Naive thymus-derived CD4-positive, alpha-beta T cell (primary cell): ENCODE results near the gene AP1G2. TPM values are rescaled to one million over a fixed set of nuclear protein-coding genes. Genes with fewer than 3 reads are reported as not detected.

Source experiments
- ATAC-seq: fragments of 150-1000 bp; cut with Tn5 transposase; 2 replicates; pipeline ENCODE4 v1.10.0; 2021; ENCODE audit warnings: mild to moderate bottlenecking, moderate library complexity
- CTCF ChIA-PET: fragments of 350-600 bp; sonication (Branson Sonifier 250); formaldehyde crosslinking; loops from one replicate; lab custom pipeline; 2021; ENCODE audit warnings: antibody characterized with exemption; lab: Charles Lee
- POLR2A ChIA-PET: fragments of 350-600 bp; sonication (Branson Sonifier 250); formaldehyde crosslinking; loops from one replicate; lab custom pipeline; 2021; ENCODE audit warnings: antibody characterized with exemption, inconsistent platforms; lab: Charles Lee
- DNase-seq, 9 donors: peaks; one replicate each; pipeline versions ENCODE4 v3.0.0 to v3.0.0-alpha.2; 2020 to 2022; ENCODE audit warnings: mixed read lengths in 1 of 9
- H3K27ac ChIP-seq: one replicate; pipeline ENCODE4 v1.7.0; 2013; ENCODE audit warnings: mild to moderate bottlenecking, low read depth, low read length, moderate library complexity
- H3K27me3 ChIP-seq, 2 donors: one replicate each; pipeline ENCODE4 v1.7.0; 2013; ENCODE audit warnings: low read length in 2 of 2, mild to moderate bottlenecking in 2 of 2, moderate library complexity in 2 of 2; ENCODE audit not compliant: control insufficient read depth in 2 of 2, insufficient read depth in 2 of 2
- H3K36me3 ChIP-seq, 3 experiments: 1 replicate in 2 of 3; 2 replicates in 1 of 3; pipeline ENCODE4 v1.7.0; 2013; ENCODE audit warnings: low read length in 3 of 3, mild to moderate bottlenecking in 3 of 3, moderate library complexity in 1 of 3; ENCODE audit not compliant: insufficient read depth in 3 of 3, control insufficient read depth in 2 of 3
- H3K4me1 ChIP-seq, 2 donors: one replicate each; pipeline ENCODE4 v1.7.0; 2013; ENCODE audit warnings: low read length in 2 of 2, mild to moderate bottlenecking in 2 of 2, moderate library complexity in 1 of 2; ENCODE audit not compliant: control insufficient read depth in 2 of 2, insufficient read depth in 2 of 2
- H3K4me3 ChIP-seq: 2 replicates; pipeline ENCODE4 v1.7.0; 2013; ENCODE audit warnings: mild to moderate bottlenecking, low read length
- H3K9me3 ChIP-seq, 3 experiments: 1 replicate in 2 of 3; 2 replicates in 1 of 3; pipeline ENCODE4 v1.7.0; 2013; ENCODE audit warnings: low read length in 3 of 3; ENCODE audit not compliant: control insufficient read depth in 2 of 3
- H3K27ac Mint-ChIP-seq, 9 donors: one replicate each; pipeline ENCODE4 v1.8.0; 2020 to 2022; ENCODE audit warnings: mixed read lengths in 9 of 9, mild to moderate bottlenecking in 8 of 9, moderate library complexity in 5 of 9, inconsistent platforms in 2 of 9
- H3K27me3 Mint-ChIP-seq, 5 donors: one replicate each; pipeline ENCODE4 v1.8.0; 2021 to 2022; ENCODE audit warnings: mixed read lengths in 5 of 5, mild to moderate bottlenecking in 1 of 5
- H3K36me3 Mint-ChIP-seq, 5 donors: one replicate each; pipeline ENCODE4 v1.8.0; 2020 to 2022; ENCODE audit warnings: mixed read lengths in 5 of 5, mild to moderate bottlenecking in 3 of 5, inconsistent platforms in 1 of 5
- H3K4me1 Mint-ChIP-seq, 7 donors: one replicate each; pipeline ENCODE4 v1.8.0; 2020 to 2022; ENCODE audit warnings: mixed read lengths in 7 of 7, mild to moderate bottlenecking in 3 of 7, inconsistent platforms in 1 of 7
- H3K4me3 Mint-ChIP-seq, 10 donors: one replicate each; pipeline ENCODE4 v1.8.0; 2020 to 2022; ENCODE audit warnings: mild to moderate bottlenecking in 10 of 10, mixed read lengths in 10 of 10, moderate library complexity in 6 of 10, inconsistent platforms in 2 of 10
- H3K9me3 Mint-ChIP-seq, 11 donors: one replicate each; pipeline ENCODE4 v1.8.0; 2020 to 2022; ENCODE audit warnings: mixed read lengths in 11 of 11, mild to moderate bottlenecking in 4 of 11, inconsistent platforms in 1 of 11, moderate library complexity in 1 of 11
- intact Hi-C, 2 donors: fragments of 100-400 bp; cut with micrococcal nuclease; formaldehyde crosslinking; loops; one replicate each; pipeline ENCODE4 v1.15.1; 2023
- polyA plus RNA-seq, 2 donors: library from polyadenylated mRNA; unstranded; fragments of 300-500 nt; fragmentation: Illumina TruSeq; gene quantifications; one replicate each; pipeline ENCODE4 v1.2.3, GENCODE V29; 2021
- total RNA-seq, 6 experiments: library from RNA in 5 of 6; stranded (reverse) in 5 of 6; gene quantifications; 1 replicate in 5 of 6; 2 replicates in 1 of 6; pipeline ENCODE4 v1.2.3 and lab custom pipeline; 2021 to 2026

AP1G2 gene
- total and polyA plus RNA-seq, 7 experiments from 2014 or later, result 66.4 to 548 (median 270) TPM

DNA sequence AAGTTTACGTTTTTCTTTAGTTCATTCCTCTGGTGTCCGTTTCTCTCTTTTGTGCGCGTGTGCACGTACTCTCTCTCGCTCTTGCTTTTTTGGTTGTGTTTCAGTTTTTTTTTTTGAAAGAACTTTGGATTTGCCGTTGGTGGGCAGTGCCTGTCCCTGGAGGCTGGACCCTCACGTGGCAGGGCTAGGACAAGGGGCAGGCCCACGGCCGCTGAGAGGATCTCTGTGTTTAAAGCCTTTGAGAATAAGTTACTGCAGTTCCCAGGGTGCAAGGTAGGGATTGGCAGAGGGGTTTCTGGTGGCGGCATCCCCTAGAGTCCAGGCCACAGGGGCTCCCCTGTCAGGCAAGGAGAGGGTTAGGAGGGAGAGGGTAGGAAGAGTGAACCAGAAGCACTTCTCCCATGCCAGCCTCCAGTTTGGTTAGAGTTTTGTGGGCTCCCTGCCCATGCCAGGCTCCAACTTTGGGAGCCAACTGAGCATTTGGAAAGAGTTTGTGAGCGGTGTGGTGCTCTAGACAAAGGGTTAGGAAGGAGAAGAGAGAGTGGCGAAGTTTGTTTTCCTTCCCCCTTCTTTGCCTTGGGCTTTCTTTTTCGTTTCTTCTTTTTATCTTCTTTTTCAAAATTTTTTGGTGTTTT, 46.6 kb downstream of the AP1G2 start:
- no peak overlapping the region for H3K27ac ChIP-seq
- Mint-ChIP-seq H3K27me3 (no peaks in the 10 kb centered on the region), H3K9me3 (no peaks in the 10 kb centered on the region), H3K4me1 (peaks cover 0 to 2% (median 0%) of the 10 kb centered on the region in 7 donors), H3K36me3 (no peaks in the 10 kb centered on the region), H3K27ac (peak overlapping the region in 1 of 9 donors; percentile 20), H3K4me3 (no peak overlapping the region)
- H3K4me3 ChIP-seq, result no peak overlapping the region
- POLR2A ChIA-PET, result no interaction called here
- H3K4me1 ChIP-seq, result no peaks in the 10 kb centered on the region
- DNase-seq (no peak), ATAC-seq (no peak)
- intact Hi-C loops, result no loop called here
- no peaks in the 10 kb centered on the region for H3K27me3 ChIP-seq
- H3K9me3 ChIP-seq, result no peaks in the 10 kb centered on the region
- CTCF ChIA-PET, result no interaction called here
- H3K36me3 ChIP-seq, result no peaks in the 10 kb centered on the region

DNA sequence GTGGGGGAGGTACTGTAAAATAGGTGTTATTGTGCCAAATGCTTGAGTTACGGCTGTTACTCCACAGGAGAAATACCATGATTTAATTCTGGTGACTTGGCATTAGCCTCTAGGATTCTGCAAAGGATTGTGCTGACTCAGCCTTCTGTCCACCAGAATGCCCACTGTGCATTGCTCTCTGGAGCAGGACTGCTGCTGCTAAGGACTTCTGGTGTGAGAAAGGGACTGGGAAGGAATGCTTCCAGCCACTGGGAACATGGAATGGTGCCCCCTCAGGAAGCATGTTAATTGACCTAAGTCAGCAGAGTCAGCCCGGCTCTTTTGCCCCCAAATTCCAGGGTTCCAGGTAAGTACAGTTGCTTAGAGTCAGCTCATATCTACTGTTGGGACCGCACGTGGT, 48.9 kb downstream of the AP1G2 start:
- CTCF ChIA-PET, result no interaction called here
- intact Hi-C loops, result no loop called here

DNA sequence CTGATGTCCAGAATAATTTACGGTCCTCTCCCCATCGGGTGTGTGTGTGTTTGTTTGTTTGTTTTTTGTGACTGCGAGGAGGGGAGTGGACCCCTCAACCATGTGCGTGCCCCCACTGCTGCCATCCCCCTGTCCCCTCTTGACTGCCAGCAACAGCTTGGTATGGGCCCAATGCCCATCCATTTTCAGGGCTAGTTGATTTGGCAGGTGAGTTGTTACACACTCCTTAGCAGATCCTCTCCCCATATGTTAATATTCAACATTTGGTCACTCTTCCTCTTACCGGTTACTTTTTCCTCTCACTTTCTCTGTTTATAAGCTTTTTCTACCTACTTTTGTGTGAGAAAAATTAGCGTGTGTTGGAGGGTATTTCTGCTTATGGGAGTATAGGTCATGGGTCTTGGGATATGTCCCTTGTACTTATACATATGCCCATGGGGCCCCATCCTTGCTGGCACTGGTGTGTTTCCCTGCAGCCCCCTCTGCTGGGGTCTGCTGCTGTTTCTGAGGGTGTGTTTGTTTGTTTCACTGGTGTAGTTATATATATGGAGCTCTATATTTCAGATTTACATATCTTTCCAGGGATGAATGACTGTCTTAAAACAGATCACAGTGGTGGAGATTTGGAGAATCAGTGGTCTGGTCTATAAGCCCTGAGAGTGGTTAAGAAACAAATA, 49.8 kb downstream of the AP1G2 start:
- ChIA-PET CTCF (no interaction called here), POLR2A (no interaction called here)
- H3K27me3 Mint-ChIP-seq, result no peaks in the 10 kb centered on the region
- no peak overlapping the region for H3K4me3 Mint-ChIP-seq
- Histone ChIP-seq H3K4me1 (no peaks in the 10 kb centered on the region), H3K4me3 (no peak overlapping the region), H3K9me3 (no peaks in the 10 kb centered on the region), H3K36me3 (no peaks in the 10 kb centered on the region), H3K27me3 (no peaks in the 10 kb centered on the region), H3K27ac (no peak overlapping the region)
- ATAC-seq (no peak), DNase-seq (no peak)
- H3K9me3 Mint-ChIP-seq, result no peaks in the 10 kb centered on the region
- peaks cover 0 to 11% (median 8%) of the 10 kb centered on the region in 7 donors for H3K4me1 Mint-ChIP-seq
- no peak overlapping the region for H3K27ac Mint-ChIP-seq
- intact Hi-C loops, result no loop called here
- H3K36me3 Mint-ChIP-seq, result peaks cover 0 to 6% (median 0%) of the 10 kb centered on the region in 5 donors

More for the DNA sequence above, 48.9 kb downstream of the AP1G2 start:
- POLR2A ChIA-PET, result no interaction called here
- Histone ChIP-seq H3K4me3 (no peak overlapping the region), H3K36me3 (no peaks in the 10 kb centered on the region), H3K27ac (no peak overlapping the region), H3K4me1 (no peaks in the 10 kb centered on the region), H3K27me3 (no peaks in the 10 kb centered on the region), H3K9me3 (no peaks in the 10 kb centered on the region)
- Mint-ChIP-seq H3K36me3 (peaks cover 0 to 5% (median 0%) of the 10 kb centered on the region in 5 donors), H3K9me3 (no peaks in the 10 kb centered on the region), H3K27me3 (no peaks in the 10 kb centered on the region), H3K4me3 (no peak overlapping the region), H3K4me1 (peaks cover 0 to 5% (median 4%) of the 10 kb centered on the region in 7 donors), H3K27ac (no peak overlapping the region)
- ATAC-seq, result no peak
- no peak for DNase-seq

DNA sequence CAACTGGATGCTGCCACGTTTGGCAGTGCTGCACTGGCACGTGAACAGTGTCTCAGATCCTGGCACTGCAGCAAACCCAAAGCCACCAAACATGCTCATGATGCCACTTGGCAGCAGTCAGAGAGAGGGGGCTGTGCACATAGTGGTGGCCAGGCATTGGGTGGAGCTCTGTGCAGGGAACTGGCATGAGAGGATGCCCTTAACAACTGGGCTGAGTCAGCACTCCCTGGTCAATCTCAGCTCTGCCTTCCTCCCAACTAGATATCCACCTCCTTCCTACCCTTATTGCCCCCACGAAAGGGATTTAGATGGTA, 53.0 kb downstream of the AP1G2 start:
- ATAC-seq (no peak), DNase-seq (no peak)
- Histone ChIP-seq H3K4me3 (no peak overlapping the region), H3K9me3 (no peaks in the 10 kb centered on the region), H3K4me1 (no peaks in the 10 kb centered on the region), H3K27me3 (no peaks in the 10 kb centered on the region), H3K27ac (no peak overlapping the region), H3K36me3 (no peaks in the 10 kb centered on the region)
- H3K4me3 Mint-ChIP-seq, result no peak overlapping the region
- H3K36me3 Mint-ChIP-seq, result peaks cover 0 to 6% (median 0%) of the 10 kb centered on the region in 5 donors
- intact Hi-C loops, result no loop called here
- H3K4me1 Mint-ChIP-seq, result peaks cover 5 to 28% (median 23%) of the 10 kb centered on the region in 7 donors
- POLR2A ChIA-PET, result no interaction called here
- no peak overlapping the region for H3K27ac Mint-ChIP-seq
- no peaks in the 10 kb centered on the region for H3K9me3 Mint-ChIP-seq
- CTCF ChIA-PET, result no interaction called here
- no peaks in the 10 kb centered on the region for H3K27me3 Mint-ChIP-seq

DNA sequence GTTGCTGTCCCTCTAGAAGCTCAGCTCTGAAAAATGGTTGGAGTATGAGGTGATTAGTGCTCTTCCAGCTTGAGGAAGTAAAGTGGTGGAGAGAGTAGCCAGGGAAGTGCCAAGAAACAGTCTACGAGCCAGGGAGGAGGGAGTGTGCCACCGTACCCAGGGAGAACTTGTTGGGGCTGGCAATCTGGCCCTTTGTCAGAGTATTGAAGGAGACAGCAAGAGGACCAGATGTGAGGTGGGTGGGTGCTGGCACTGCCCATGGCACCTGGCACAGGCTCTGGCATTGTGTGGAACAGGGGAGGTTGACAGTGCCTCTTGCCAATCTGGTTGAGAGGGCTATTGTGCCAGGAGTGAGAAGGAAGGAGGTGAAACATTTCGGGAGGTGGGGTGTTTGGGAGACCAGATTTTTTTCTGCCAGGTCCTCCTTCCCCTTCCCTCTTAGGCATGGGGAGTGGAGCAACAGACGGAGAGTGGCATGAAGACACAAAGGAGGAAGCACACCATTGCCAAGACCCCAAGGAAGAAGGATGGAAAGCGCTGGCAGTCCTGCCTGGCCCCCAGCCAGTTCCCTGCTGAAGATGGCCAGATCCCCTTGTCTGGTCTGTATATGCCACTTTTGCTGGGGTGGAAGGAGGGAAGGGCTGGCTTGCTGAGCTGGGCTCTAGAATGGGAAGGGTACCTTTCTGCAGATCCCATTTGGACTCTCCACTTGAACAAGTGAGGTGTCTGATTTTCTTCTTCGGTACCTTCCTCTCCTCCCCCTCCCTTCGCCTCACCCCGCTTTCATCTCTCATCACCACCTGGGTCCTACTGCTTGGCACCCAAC, 53.6 kb downstream of the AP1G2 start:
- H3K27ac Mint-ChIP-seq, result peak overlapping the region in 2 of 9 donors; percentile 50 to 78
- ChIA-PET POLR2A (no interaction called here), CTCF (no interaction called here)
- Histone ChIP-seq H3K27ac (no peak overlapping the region), H3K36me3 (no peaks in the 10 kb centered on the region), H3K4me1 (no peaks in the 10 kb centered on the region), H3K4me3 (no peak overlapping the region), H3K9me3 (no peaks in the 10 kb centered on the region), H3K27me3 (no peaks in the 10 kb centered on the region)
- H3K4me1 Mint-ChIP-seq, result peaks cover 5 to 28% (median 23%) of the 10 kb centered on the region in 7 donors
- H3K4me3 Mint-ChIP-seq, result peak overlapping the region in 1 of 10 donors; percentile 19
- H3K36me3 Mint-ChIP-seq, result peaks cover 0 to 8% (median 0%) of the 10 kb centered on the region in 5 donors
- H3K9me3 Mint-ChIP-seq, result peaks cover 0 to 2% (median 0%) of the 10 kb centered on the region in 11 donors
- ATAC-seq, result no peak
- intact Hi-C loops, result no loop called here
- H3K27me3 Mint-ChIP-seq, result no peaks in the 10 kb centered on the region
- DNase-seq, result no peak

DNA sequence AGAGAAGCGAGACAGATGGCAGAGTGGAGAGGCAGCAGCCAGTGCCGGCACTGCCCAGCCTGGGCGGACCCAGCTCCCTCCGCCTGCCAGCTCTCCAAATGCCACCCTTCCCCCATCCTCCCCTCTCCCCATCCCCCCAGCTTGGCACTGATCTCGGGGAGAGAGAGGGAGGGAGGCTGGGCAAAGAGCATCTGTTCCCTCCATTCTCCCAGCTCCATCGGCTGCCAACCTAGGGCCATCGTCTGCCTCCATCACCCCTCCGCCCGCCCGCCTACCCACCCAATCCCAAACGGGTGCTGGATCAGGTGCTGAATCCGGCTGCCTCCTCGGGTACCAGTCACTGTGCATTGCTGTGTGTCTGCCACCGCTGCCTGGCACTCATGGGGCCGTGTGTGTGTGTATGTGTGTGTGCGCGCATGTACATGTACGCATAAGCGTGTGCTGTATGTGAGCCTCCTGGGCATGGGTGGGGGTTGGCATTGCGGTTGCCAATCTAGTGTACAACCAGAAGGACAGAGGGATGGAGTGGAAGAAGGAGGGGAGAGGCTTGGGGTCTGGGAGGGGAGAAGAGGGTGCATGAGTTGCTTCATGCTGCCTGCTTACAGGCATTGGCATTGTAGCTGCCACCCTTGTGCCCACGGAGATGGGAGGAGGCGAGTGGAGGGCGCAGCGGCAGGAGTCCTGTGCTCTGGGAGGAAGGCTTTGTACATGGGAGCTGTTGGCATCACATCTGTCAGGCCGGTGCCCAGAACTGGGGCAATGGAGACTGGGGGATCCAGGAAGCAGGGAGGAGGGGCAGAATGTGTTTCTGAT, 54.4 kb downstream of the AP1G2 start:
- no peaks in the 10 kb centered on the region for H3K27me3 Mint-ChIP-seq
- ChIA-PET POLR2A (interaction anchor here (0.9 kb wide), 1 partner anchor 44 kb away, joined by 3 read pairs; the partner anchor contains the start of gene NGDN), CTCF (interaction anchor here (0.9 to 1.0 kb wide), 2 partner anchors 35 to 758 kb away, joined by 3 read pairs; no protein-coding TSS in a partner anchor)
- H3K36me3 Mint-ChIP-seq, result peaks cover 0 to 8% (median 0%) of the 10 kb centered on the region in 5 donors
- Histone ChIP-seq H3K4me3 (no peak overlapping the region), H3K36me3 (no peaks in the 10 kb centered on the region), H3K4me1 (no peaks in the 10 kb centered on the region), H3K27me3 (no peaks in the 10 kb centered on the region), H3K27ac (no peak overlapping the region), H3K9me3 (no peaks in the 10 kb centered on the region)
- DNase-seq (no peak), ATAC-seq (no peak)
- intact Hi-C loops, result no loop called here
- H3K4me1 Mint-ChIP-seq, result peaks cover 5 to 28% (median 23%) of the 10 kb centered on the region in 7 donors
- peak overlapping the region in 4 of 9 donors; percentile 50 to 78 (median 58) for H3K27ac Mint-ChIP-seq
- peaks cover 0 to 2% (median 0%) of the 10 kb centered on the region in 11 donors for H3K9me3 Mint-ChIP-seq
- peak overlapping the region in 4 of 10 donors; percentile 5 to 67 (median 36) for H3K4me3 Mint-ChIP-seq
